Activated naive CD4-positive, alpha-beta T cell (primary cell): ENCODE data around the gene PTPRM.

Source experiments
- DNase-seq, 4 experiments: peaks; one replicate each; lab custom pipeline; 2025; lab: John Stamatoyannopoulos, UW

PTPRM gene

DNA sequence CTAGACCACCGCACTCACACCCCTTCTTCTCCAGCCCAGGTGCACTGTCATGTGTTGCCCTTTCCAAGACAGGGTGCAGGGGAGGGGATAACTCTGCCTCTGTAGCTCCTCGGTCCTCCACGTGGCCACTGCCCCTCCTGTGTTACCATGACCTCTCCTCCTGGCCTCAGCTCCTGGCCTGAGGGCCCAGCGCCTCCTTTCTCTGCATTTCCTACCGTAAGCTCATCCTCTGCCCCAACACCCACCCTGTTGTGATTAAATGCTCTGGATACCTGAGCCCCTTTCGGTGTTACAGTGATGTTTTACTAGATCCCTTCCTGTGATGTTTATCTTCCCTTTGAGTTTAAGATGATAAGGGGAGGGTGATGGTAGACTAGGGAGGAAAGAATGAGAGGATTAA lies 242.3 kb downstream of the PTPRM start:
- no peak for DNase-seq

DNA sequence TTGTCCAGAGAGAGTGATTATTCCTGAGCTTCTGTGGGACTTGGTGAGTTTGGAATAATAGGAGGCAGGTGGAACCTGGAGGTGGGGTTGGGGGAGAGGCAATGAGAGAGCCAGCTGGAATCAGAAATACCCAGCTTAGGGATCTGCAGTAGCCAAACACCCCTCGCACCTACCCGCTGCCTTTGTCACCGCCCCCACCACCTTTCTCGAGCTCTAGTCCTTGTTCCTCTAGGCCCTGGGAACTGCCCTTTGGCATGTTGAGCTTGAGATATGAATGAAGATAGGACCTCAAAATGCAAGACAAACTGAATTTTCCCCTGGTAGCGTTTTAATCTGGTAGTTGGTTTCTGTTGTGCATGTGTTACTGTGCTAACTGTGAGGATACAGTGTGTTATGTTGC lies 242.9 kb downstream of the PTPRM start:
- DNase-seq, result no peak

- no peak for DNase-seq
Measured at GRCh38 chr18:7812431-7813063, 245.4 kb downstream of the PTPRM start.

DNA sequence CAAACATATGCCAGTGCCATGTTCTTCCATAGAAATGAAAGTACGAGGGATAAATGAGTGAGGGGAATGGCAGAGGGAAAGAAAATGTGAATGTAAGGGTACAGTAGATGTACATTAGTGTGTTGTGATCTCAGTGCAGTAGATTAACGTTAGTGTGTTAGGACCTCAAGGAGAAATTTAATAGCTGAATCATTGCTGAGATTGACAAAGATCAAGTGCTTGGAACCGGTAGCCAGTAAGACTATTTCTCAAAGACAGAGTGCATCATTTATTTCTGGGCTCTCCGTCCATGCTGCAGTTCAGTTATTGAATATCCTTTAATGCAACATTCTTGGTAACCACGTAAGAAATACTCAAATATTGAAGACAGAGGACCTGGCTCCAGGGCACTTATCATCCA lies 246.0 kb downstream of the PTPRM start:
- DNase-seq, result no peak

DNA sequence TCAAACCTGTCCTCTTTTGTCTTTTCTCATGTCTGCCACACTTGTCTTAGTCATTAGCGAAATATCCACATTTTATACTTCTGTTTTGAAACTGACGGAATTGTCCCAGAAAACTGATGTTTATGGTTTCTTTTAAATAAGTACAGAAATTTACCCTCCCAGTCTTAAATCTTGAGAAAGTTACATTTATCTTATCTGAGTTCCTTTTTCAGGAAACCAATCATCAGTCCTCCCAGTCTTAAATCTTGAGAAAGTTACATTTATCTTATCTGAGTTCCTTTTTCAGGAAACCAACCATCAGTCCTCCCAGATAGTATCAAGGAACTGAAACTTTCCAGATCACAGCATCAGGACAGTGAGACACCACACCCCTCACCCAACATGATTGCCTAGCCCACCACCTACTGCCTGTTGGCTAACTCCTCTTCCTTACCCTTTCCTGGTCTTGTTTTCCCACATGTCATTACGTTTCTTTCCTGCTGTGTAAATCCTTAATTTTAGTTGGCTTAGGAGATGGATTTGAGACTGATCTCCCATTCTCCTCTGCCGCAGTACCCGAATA lies 247.7 kb downstream of the PTPRM start:
- no peak for DNase-seq

DNA sequence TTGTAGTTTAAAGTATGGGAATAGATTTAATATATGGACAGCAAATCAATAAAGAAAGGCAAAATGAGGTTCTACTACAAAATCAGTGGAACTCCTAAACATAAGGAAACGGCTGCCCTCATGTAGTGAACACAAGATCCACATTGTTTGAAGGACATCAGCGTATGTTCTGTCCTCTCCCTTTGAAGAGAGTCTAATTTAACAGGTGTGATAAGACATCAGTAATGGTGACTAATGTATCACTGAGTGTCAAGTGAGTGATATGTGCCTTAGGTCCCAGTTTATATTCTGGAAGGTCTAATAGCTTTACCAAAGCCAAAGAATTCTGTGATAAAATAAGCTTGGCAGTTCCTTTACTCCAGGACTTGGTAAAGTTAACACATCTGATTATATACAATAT lies 248.7 kb downstream of the PTPRM start:
- no peak for DNase-seq

- DNase-seq, result no peak
Measured at GRCh38 chr18:7817575-7818230, 250.6 kb downstream of the PTPRM start.

DNA sequence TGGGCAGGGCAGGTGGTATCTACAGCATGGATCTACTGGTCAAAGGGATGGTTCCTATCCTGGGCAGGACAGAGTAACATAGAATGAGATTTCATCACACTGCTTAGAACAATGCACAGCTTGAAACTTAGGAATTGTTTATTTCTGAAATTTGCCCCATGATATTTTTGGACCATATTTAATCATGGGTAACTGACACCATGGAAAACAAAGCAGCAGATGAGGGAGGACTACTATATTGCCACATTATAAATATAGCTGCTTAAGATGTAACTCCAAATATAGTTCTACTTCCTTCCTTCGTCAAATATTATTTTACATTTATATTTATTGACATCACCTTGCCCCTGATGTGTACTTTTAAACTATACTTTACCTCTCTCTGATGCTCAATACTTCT lies 254.7 kb downstream of the PTPRM start:
- DNase-seq, result no peak

- DNase-seq, result no peak
Measured at GRCh38 chr18:7822435-7823331, 255.6 kb downstream of the PTPRM start.

GRCh38 chr18:7824970-7825369 lies 257.9 kb downstream of the PTPRM start:
- DNase-seq, result no peak

GRCh38 chr18:7830468-7830867 lies 263.4 kb downstream of the PTPRM start:
- no peak for DNase-seq

- no peak for DNase-seq
Measured at GRCh38 chr18:7839548-7839947, 272.4 kb downstream of the PTPRM start.

GRCh38 chr18:7840411-7840810 lies 273.3 kb downstream of the PTPRM start:
- DNase-seq, result no peak

DNA sequence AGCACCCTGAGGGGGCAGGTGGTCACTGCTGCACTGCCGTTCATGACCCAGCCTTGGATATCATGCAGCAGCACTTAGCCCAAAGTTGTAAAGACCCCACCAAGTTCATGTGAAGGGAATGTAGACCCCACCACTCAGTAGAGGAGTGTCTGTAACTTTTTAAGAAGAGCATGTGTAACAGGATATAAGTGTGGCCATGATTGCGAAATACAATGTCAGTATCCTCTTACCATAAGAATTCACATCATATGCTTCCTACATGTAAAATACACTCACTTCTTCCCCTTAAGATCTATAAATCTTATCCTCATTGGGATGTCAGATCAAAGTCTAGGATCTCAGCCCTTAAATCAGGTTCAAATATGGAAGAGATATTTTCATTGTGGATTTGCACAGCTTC lies 276.9 kb downstream of the PTPRM start:
- no peak for DNase-seq

DNA sequence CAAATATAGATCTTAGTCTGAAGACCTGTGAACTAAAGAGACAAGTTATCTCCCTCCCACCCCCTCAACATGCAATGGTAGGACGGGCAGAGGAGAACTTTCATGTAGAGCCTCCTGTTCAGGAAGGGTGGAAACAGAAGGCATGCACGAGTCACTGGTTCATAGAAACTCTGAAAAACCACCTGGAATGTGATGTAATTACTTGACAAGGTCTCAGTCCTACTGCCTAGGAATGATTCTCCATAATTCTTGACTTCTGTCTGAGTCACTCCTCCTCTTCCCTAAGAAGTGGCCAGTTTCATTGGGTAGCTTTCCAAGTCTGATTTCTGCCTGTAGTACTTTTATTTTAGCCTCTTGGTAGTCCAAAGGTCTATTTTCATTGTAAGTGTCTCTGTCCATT lies 277.3 kb downstream of the PTPRM start:
- DNase-seq, result no peak

- no peak for DNase-seq
Measured at GRCh38 chr18:7846335-7846734, 279.2 kb downstream of the PTPRM start.

DNA sequence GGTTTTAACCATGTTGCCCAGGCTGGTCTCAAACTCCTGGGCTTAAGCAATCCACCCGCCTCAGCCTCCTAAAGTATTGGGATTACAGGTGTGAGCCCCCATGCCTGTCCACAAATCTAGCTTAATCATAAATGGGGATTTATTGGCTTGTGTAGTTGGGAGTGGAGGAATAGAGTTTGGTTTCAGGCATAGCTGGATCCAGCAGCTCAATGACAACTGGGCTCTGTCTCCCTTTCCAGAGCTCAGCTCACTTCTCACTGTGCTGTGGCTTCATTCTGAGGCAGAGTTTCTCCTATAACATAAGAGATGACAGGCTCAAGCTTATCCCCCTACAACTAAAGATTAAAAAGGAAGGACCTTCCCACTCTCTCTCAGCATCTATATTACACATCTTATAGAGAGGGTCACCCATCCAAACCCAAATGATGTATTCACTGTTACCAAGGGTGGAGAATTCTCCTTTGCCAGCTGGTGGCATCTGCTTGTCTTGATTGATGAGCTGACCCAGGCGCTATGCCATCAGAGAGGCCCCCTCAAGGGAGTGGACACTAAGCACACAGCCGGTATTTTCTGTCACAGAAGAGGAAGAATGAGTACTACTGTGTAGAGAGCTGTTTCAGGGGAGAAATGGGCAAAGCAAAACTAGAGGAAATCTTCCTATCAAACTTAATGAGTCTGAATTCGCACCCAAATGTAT lies 280.4 kb downstream of the PTPRM start:
- no peak for DNase-seq

DNA sequence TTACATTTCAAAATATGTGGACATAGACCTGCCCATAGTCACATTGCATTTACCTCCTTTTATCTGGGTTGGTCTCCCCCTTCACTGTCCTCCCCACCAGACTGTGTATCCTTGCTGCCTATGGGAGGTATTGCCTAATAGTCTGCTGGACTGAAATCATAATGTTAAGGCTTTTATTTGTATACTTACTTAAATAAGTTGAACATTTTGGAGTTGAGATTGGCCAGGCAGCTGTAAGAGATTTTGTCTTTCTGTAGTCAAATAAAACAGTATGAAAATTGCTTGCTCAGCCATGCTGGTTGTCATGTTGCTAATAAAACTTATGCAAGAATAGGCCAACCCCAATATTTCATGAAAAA lies 280.9 kb downstream of the PTPRM start:
- DNase-seq, result no peak

GRCh38 chr18:7850446-7850845 lies 283.3 kb downstream of the PTPRM start:
- DNase-seq, result no peak

- DNase-seq, result no peak
Measured at GRCh38 chr18:7855028-7855427, 287.9 kb downstream of the PTPRM start.

- no peak for DNase-seq
Measured at GRCh38 chr18:7855671-7856070, 288.6 kb downstream of the PTPRM start.

- DNase-seq, result no peak
Measured at GRCh38 chr18:7856116-7856515, 289.0 kb downstream of the PTPRM start.
